Measurements from ENCODE around the gene IL18BP.

Gene IL18BP

GRCh38 chr11:71955898-71956456, 42.7 kb upstream of the IL18BP start:
- H3K36me3 ChIP-seq (ENCODE audit: low read length): no peaks in the 10 kb centered on the region
- H3K79me2 ChIP-seq (ENCODE audit: insufficient read depth, low read length): peaks cover 3% of the 10 kb centered on the region; the same call in 1 of the 2 replicates
- no peak overlapping the region for H2AFZ ChIP-seq (ENCODE audit: low read depth, low read length, severe bottlenecking)
- H3K27me3 ChIP-seq (ENCODE audit: low read length): no peaks in the 10 kb centered on the region
- no peak overlapping the region for H3K9ac ChIP-seq (ENCODE audit: low read length)
- H3K4me3 ChIP-seq (ENCODE audit: insufficient read depth, low read length, poor library complexity, severe bottlenecking): no peak overlapping the region
- H4K20me1 ChIP-seq (ENCODE audit: low read depth, low read length): 0 out of 2 replicates have a peak, but pooled peaks cover 5% of the 10 kb centered on the region
- no peak overlapping the region for H3K4me2 ChIP-seq (ENCODE audit: low read depth, low read length, poor library complexity, severe bottlenecking)
- TF ChIP-seq CTCF (IDR thresholded peaks at IDR 0.05; ENCODE audit: insufficient read depth, low read length, poor library complexity, severe bottlenecking) (no peak), EZH2phosphoT487 (conservative IDR thresholded peaks at IDR 0.05; ENCODE audit: low read length) (no peak)
- H3F3A ChIP-seq (ENCODE audit: insufficient read depth): no peaks in the 10 kb centered on the region
- no peaks in the 10 kb centered on the region for H3K9me2 ChIP-seq (replicated peaks; ENCODE audit: insufficient read depth, low read length)
- no peak overlapping the region for H3K27ac ChIP-seq (ENCODE audit: low read depth, low read length)
- H3K9me3 ChIP-seq (ENCODE audit: insufficient read depth, low read length): no peaks in the 10 kb centered on the region

GRCh38 chr11:71962428-71963038, 36.2 kb upstream of the IL18BP start:
- no peaks in the 10 kb centered on the region for H3K9me2 ChIP-seq (replicated peaks; ENCODE audit: insufficient read depth, low read length)
- H3K4me3 ChIP-seq (ENCODE audit: insufficient read depth, low read length, poor library complexity, severe bottlenecking): no peak overlapping the region
- H4K20me1 ChIP-seq (ENCODE audit: low read depth, low read length): no peaks in the 10 kb centered on the region
- no peaks in the 10 kb centered on the region for H3K9me3 ChIP-seq (ENCODE audit: insufficient read depth, low read length)
- no peak overlapping the region for H3K9ac ChIP-seq (ENCODE audit: low read length)
- peaks cover 4% of the 10 kb centered on the region; the same call in 1 of the 2 replicates for H3K36me3 ChIP-seq (ENCODE audit: low read length)
- no peaks in the 10 kb centered on the region for H3F3A ChIP-seq (ENCODE audit: insufficient read depth)
- peak overlapping the region; percentile 14; the same call in 1 of the 2 replicates for H3K27ac ChIP-seq (ENCODE audit: low read depth, low read length)
- no peaks in the 10 kb centered on the region for H3K79me2 ChIP-seq (ENCODE audit: insufficient read depth, low read length)
- no peak overlapping the region for H3K4me2 ChIP-seq (ENCODE audit: low read depth, low read length, poor library complexity, severe bottlenecking)
- TF ChIP-seq CTCF (IDR thresholded peaks at IDR 0.05; ENCODE audit: insufficient read depth, low read length, poor library complexity, severe bottlenecking): no peak
- TF ChIP-seq EZH2phosphoT487 (conservative IDR thresholded peaks at IDR 0.05; ENCODE audit: low read length): no peak
- no peak overlapping the region for H2AFZ ChIP-seq (ENCODE audit: low read depth, low read length, severe bottlenecking)
- H3K27me3 ChIP-seq (ENCODE audit: low read length): no peaks in the 10 kb centered on the region

- Histone ChIP-seq H2AFZ (ENCODE audit: low read depth, low read length, severe bottlenecking) (no peak overlapping the region), H3K27me3 (ENCODE audit: low read length) (no peaks in the 10 kb centered on the region), H3K36me3 (ENCODE audit: low read length) (peaks cover 4% of the 10 kb centered on the region; the same call in 1 of the 2 replicates), H3K4me2 (ENCODE audit: low read depth, low read length, poor library complexity, severe bottlenecking) (no peak overlapping the region), H3F3A (ENCODE audit: insufficient read depth) (no peaks in the 10 kb centered on the region), H3K9me3 (ENCODE audit: insufficient read depth, low read length) (no peaks in the 10 kb centered on the region), H3K9me2 (replicated peaks; ENCODE audit: insufficient read depth, low read length) (no peaks in the 10 kb centered on the region), H3K9ac (ENCODE audit: low read length) (no peak overlapping the region), H3K4me3 (ENCODE audit: insufficient read depth, low read length, poor library complexity, severe bottlenecking) (no peak overlapping the region), H3K79me2 (ENCODE audit: insufficient read depth, low read length) (no peaks in the 10 kb centered on the region), H3K27ac (ENCODE audit: low read depth, low read length) (no peak overlapping the region), H4K20me1 (ENCODE audit: low read depth, low read length) (no peaks in the 10 kb centered on the region)
- TF ChIP-seq EZH2phosphoT487 (conservative IDR thresholded peaks at IDR 0.05; ENCODE audit: low read length) (no peak), CTCF (IDR thresholded peaks at IDR 0.05; ENCODE audit: insufficient read depth, low read length, poor library complexity, severe bottlenecking) (no peak)
Measured at GRCh38 chr11:71963468-71963867, 35.2 kb upstream of the IL18BP start.
